Lung microvascular endothelial cell (primary cell): ENCODE results near the gene TBRG4. TPM values are rescaled to one million over a fixed set of nuclear protein-coding genes. Genes with fewer than 3 reads are reported as not detected.

ENCODE experiments used
- DNase-seq, 2 donors: peaks; one replicate each; pipeline versions ENCODE4 v3.0.0 to v3.0.0-alpha.2; 2010; ENCODE audit warnings: low read depth in 2 of 2
- total RNA-seq: library from RNA; depleted of rRNA; stranded (reverse); fragments of >200 nt; gene quantifications from 2 replicates; pipeline ENCODE4 v1.2.1, GENCODE V29; 2014

Gene TBRG4
- total RNA-seq, 1 donor from 2014 or later = 46.8 TPM

GRCh38 chr7:45145881-45146280 lies 34.4 kb upstream of the TBRG4 start:
- no peak for DNase-seq

- DNase-seq = no peak
These were observed 32.1 kb upstream of the TBRG4 start for GRCh38 chr7:45143616-45144015.

GRCh38 chr7:45140827-45141226 lies 29.3 kb upstream of the TBRG4 start:
- DNase-seq = no peak

GRCh38 chr7:45138433-45139267 lies 27.2 kb upstream of the TBRG4 start:
- no peak for DNase-seq

- peak; percentile 80 to 85 for DNase-seq
These were observed 24.9 kb upstream of the TBRG4 start for GRCh38 chr7:45136106-45137060.

GRCh38 chr7:45133877-45134276 lies 22.4 kb upstream of the TBRG4 start:
- no peak for DNase-seq

- DNase-seq = no peak
These were observed 21.9 kb upstream of the TBRG4 start for GRCh38 chr7:45133352-45133751.

GRCh38 chr7:45132708-45133320 lies 21.3 kb upstream of the TBRG4 start:
- no peak for DNase-seq

- DNase-seq = no peak
These were observed 20.4 kb upstream of the TBRG4 start for GRCh38 chr7:45131891-45132290.

- DNase-seq = no peak
These were observed 19.4 kb upstream of the TBRG4 start for GRCh38 chr7:45130910-45131309.

GRCh38 chr7:45129906-45130305 lies 18.4 kb upstream of the TBRG4 start:
- no peak for DNase-seq

- no peak for DNase-seq
These were observed 17.8 kb upstream of the TBRG4 start for GRCh38 chr7:45129181-45129800.

GRCh38 chr7:45126920-45127319 lies 15.4 kb upstream of the TBRG4 start:
- no peak for DNase-seq

- no peak for DNase-seq
These were observed 14.7 kb upstream of the TBRG4 start for GRCh38 chr7:45126201-45126600.

GRCh38 chr7:45125193-45125904 lies 13.9 kb upstream of the TBRG4 start:
- no peak for DNase-seq

GRCh38 chr7:45123913-45124710 lies 12.6 kb upstream of the TBRG4 start:
- DNase-seq = no peak

GRCh38 chr7:45122975-45123860 lies 11.7 kb upstream of the TBRG4 start:
- DNase-seq = no peak

GRCh38 chr7:45119550-45119949 lies 8.1 kb upstream of the TBRG4 start:
- no peak for DNase-seq

GRCh38 chr7:45118889-45119331 lies 7.4 kb upstream of the TBRG4 start:
- DNase-seq = no peak
